ENCODE data around the gene PARVB. TPM values are rescaled to one million over a fixed set of nuclear protein-coding genes. Genes with fewer than 3 reads are reported as not detected.

The PARVB gene
- total and polyA plus RNA-seq, 2 experiments from 2014 or later = 10.2 to 11.2 TPM

DNA sequence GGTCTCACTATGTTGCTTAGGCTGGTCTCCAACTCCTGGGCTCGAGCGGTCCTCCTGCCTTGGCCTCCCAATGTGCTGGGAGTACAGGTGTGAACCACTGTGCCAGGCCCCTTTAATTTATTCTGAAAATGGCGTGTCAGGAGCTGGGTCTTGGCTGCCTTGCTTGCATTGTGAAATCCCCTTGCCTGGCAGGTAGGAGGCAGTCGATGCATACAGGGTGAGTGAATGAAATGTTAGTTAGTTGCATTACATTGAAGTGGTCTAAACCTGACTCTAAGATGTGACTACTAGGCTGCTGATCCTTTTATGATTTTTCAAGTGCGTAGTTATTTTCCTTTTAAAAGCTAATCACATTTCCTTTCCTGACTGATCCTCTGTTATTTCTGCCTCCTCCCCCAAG, 42.9 kb downstream of the PARVB start:
- Histone ChIP-seq H4K20me1 (ENCODE audit: insufficient read depth, poor library complexity, severe bottlenecking) (no peaks in the 10 kb centered on the region), H3K4me2 (no peak overlapping the region), H3K79me2 (no peaks in the 10 kb centered on the region), H2AFZ (no peak overlapping the region), H3K9me2 (replicated peaks; ENCODE audit: insufficient read depth) (no peaks in the 10 kb centered on the region), H3K27ac (no peak overlapping the region), H3K27me3 (no peaks in the 10 kb centered on the region), H3K36me3 (replicated peaks; ENCODE audit: insufficient read depth, low read depth) (no peaks in the 10 kb centered on the region), H3K4me1 (ENCODE audit: insufficient read depth) (no peaks in the 10 kb centered on the region), H3K4me3 (no peak overlapping the region), H3K9me3 (ENCODE audit: low read depth) (no peaks in the 10 kb centered on the region)
- no peak for DNase-seq (ENCODE audit: low spot score)
- TF ChIP-seq EZH2 (IDR thresholded peaks at IDR 0.05; ENCODE audit: borderline replicate concordance) (no peak), EZH2phosphoT487 (IDR thresholded peaks at IDR 0.05; ENCODE audit: low read depth, severe bottlenecking, unreplicated experiment) (no peak)
- TF ChIP-seq, protein P1, sequence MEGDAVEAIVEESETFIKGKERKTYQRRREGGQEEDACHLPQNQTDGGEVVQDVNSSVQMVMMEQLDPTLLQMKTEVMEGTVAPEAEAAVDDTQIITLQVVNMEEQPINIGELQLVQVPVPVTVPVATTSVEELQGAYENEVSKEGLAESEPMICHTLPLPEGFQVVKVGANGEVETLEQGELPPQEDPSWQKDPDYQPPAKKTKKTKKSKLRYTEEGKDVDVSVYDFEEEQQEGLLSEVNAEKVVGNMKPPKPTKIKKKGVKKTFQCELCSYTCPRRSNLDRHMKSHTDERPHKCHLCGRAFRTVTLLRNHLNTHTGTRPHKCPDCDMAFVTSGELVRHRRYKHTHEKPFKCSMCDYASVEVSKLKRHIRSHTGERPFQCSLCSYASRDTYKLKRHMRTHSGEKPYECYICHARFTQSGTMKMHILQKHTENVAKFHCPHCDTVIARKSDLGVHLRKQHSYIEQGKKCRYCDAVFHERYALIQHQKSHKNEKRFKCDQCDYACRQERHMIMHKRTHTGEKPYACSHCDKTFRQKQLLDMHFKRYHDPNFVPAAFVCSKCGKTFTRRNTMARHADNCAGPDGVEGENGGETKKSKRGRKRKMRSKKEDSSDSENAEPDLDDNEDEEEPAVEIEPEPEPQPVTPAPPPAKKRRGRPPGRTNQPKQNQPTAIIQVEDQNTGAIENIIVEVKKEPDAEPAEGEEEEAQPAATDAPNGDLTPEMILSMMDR (IDR thresholded peaks at IDR 0.05; ENCODE audit: poor library complexity) = no peak
- 88% methylated on average over 5 of the region's 5 CpGs for WGBS (ENCODE audit: low lambda C conversion rate, missing lambda C conversion rate)

DNA sequence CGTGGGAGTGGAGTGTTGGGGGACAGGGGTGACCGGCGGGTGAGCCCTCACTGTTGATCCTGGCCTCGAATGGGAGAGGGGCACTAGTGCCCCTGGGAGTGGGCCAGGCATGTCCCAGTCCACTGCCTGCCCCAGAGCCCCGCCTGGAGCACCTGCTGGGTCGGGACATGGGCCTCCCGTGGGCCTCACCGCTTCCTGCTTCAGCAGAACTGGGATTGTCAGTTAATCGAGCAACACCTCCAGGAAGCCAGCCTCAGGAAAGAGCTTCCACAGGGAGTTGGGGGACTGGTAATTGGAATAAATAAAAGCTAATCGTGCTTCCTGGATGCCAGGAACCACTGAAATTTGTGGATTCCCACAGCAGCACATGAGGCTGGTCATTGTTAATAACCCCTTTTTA, 43.8 kb downstream of the PARVB start:
- Histone ChIP-seq H3K36me3 (replicated peaks; ENCODE audit: insufficient read depth, low read depth) (no peaks in the 10 kb centered on the region), H3K79me2 (no peaks in the 10 kb centered on the region), H3K4me2 (no peak overlapping the region), H3K27ac (no peak overlapping the region), H3K4me1 (ENCODE audit: insufficient read depth) (no peaks in the 10 kb centered on the region), H3K4me3 (no peak overlapping the region), H3K27me3 (no peaks in the 10 kb centered on the region), H3K9me2 (replicated peaks; ENCODE audit: insufficient read depth) (no peaks in the 10 kb centered on the region), H4K20me1 (ENCODE audit: insufficient read depth, poor library complexity, severe bottlenecking) (no peaks in the 10 kb centered on the region), H3K9me3 (ENCODE audit: low read depth) (no peaks in the 10 kb centered on the region), H2AFZ (no peak overlapping the region)
- TF ChIP-seq EZH2 (IDR thresholded peaks at IDR 0.05; ENCODE audit: borderline replicate concordance) = no peak
- no peak for DNase-seq (ENCODE audit: low spot score)
- 72% methylated on average over 10 of the region's 10 CpGs for WGBS (ENCODE audit: low lambda C conversion rate, missing lambda C conversion rate)

DNA sequence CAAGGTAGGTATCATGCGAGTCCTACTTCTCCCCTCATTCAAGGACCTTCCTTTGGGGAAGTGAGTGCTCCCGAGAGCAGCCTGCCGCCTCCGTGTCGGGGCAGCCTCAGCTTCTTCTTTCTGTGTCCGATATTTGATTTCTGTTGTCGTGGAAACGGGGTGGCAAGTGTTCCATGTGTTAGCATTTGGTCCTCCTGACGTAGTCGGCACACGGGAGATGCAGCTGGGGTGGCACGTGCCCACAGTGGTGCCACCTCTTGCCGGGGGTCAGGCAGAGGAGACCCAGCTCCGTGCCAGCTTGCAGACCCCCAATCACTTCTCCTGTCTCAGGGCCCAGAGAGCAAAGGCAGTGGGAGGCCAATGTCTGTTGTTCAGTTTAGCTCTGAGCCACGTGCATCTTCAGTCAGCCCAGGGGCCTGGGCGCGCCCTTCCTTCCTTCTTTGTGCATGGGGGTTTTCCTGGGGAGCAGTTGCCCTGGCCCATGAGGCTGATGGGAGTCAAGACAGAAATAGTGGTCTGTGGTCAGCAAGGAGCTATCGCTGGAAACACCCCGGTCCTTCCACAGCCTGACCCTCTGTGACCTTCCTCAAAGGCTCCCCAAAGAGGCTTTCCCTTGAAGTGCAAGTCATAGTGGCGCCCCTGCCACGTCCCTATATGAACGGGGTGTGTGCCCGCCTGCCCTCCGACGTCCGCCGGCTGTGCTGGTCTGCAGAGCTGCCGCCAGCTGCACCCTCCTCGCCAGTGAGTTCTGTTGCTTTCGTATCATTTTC, 44.5 kb downstream of the PARVB start:
- no peaks in the 10 kb centered on the region for H3K9me3 ChIP-seq (ENCODE audit: low read depth)
- H3K27ac ChIP-seq = no peak overlapping the region
- H3K27me3 ChIP-seq = no peaks in the 10 kb centered on the region
- no peaks in the 10 kb centered on the region for H3K4me1 ChIP-seq (ENCODE audit: insufficient read depth)
- H4K20me1 ChIP-seq (ENCODE audit: insufficient read depth, poor library complexity, severe bottlenecking) = no peaks in the 10 kb centered on the region
- no peaks in the 10 kb centered on the region for H3K9me2 ChIP-seq (replicated peaks; ENCODE audit: insufficient read depth)
- H3K79me2 ChIP-seq = no peaks in the 10 kb centered on the region
- 95% methylated on average over 30 of the region's 30 CpGs for WGBS (ENCODE audit: low lambda C conversion rate, missing lambda C conversion rate)
- DNase-seq (ENCODE audit: low spot score) = no peak
- TF ChIP-seq, protein P1 (IDR thresholded peaks at IDR 0.05; ENCODE audit: poor library complexity) = no peak
- no peak for TF ChIP-seq EZH2phosphoT487 (IDR thresholded peaks at IDR 0.05; ENCODE audit: low read depth, severe bottlenecking, unreplicated experiment)
- TF ChIP-seq EZH2 (IDR thresholded peaks at IDR 0.05; ENCODE audit: borderline replicate concordance) = no peak
- no peak overlapping the region for H3K4me2 ChIP-seq
- H2AFZ ChIP-seq = no peak overlapping the region
- no peak overlapping the region for H3K4me3 ChIP-seq
- no peaks in the 10 kb centered on the region for H3K36me3 ChIP-seq (replicated peaks; ENCODE audit: insufficient read depth, low read depth)

DNA sequence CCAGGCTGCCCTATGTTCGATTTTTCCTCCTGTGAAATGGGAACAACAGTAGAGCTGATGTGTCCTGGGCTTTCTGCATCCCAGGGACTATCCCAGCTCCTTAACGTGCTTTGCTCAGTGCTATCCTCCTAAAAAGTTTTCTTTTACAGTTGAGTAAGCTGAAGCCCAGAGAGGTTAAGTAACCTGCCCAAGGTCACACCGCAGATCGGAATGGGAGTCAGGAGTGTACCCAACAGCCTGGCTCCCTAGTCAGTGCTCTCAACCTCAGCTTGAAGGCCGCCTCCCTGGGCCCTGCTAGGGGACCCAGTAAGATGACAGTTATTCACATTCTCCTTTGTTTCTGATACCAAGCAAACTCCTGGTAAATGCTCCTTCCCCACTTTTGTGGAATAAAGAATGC, 45.9 kb downstream of the PARVB start:
- no peaks in the 10 kb centered on the region for H3K27me3 ChIP-seq
- H2AFZ ChIP-seq = no peak overlapping the region
- H3K27ac ChIP-seq = no peak overlapping the region
- H3K36me3 ChIP-seq (replicated peaks; ENCODE audit: insufficient read depth, low read depth) = no peaks in the 10 kb centered on the region
- no peak overlapping the region for H3K4me2 ChIP-seq
- DNase-seq (ENCODE audit: low spot score) = no peak
- H3K79me2 ChIP-seq = no peaks in the 10 kb centered on the region
- 97% methylated on average over 5 of the region's 5 CpGs for WGBS (ENCODE audit: low lambda C conversion rate, missing lambda C conversion rate)
- no peaks in the 10 kb centered on the region for H3K4me1 ChIP-seq (ENCODE audit: insufficient read depth)
- TF ChIP-seq, protein P1 (IDR thresholded peaks at IDR 0.05; ENCODE audit: poor library complexity) = no peak
- no peak for TF ChIP-seq EZH2phosphoT487 (IDR thresholded peaks at IDR 0.05; ENCODE audit: low read depth, severe bottlenecking, unreplicated experiment)
- H3K9me3 ChIP-seq (ENCODE audit: low read depth) = no peaks in the 10 kb centered on the region
- H4K20me1 ChIP-seq (ENCODE audit: insufficient read depth, poor library complexity, severe bottlenecking) = no peaks in the 10 kb centered on the region
- H3K9me2 ChIP-seq (replicated peaks; ENCODE audit: insufficient read depth) = no peaks in the 10 kb centered on the region
- no peak overlapping the region for H3K4me3 ChIP-seq
